Activated T-helper 1 cell treated with anti-CD3 and anti-CD28 coated beads, Interleukin-2, amount 50 U/mL, for 16 hours (primary cell): ENCODE results near the gene PCDH12.

Source experiments
- DNase-seq, 2 donors: peaks; one replicate each; pipeline ENCODE4 v3.0.0-alpha.2; 2020; ENCODE audit warnings: low read depth in 1 of 2, low spot score in 1 of 2

The PCDH12 gene

GRCh38 chr5:141910271-141910673 is 47.7 kb downstream of the PCDH12 start:
- DNase-seq: no peak

GRCh38 chr5:141909212-141909611 is 48.8 kb downstream of the PCDH12 start:
- no peak for DNase-seq

GRCh38 chr5:141908796-141909195 is 49.2 kb downstream of the PCDH12 start:
- no peak for DNase-seq

GRCh38 chr5:141906972-141907371 is 51.0 kb downstream of the PCDH12 start:
- no peak for DNase-seq

- DNase-seq: no peak
These were observed 51.5 kb downstream of the PCDH12 start for GRCh38 chr5:141906517-141906916.

- no peak for DNase-seq
These were observed 53.5 kb downstream of the PCDH12 start for GRCh38 chr5:141904551-141904950.

- no peak for DNase-seq
These were observed 54.7 kb downstream of the PCDH12 start for GRCh38 chr5:141903261-141903660.

- DNase-seq: no peak
These were observed 55.8 kb downstream of the PCDH12 start for GRCh38 chr5:141902015-141902814.

- DNase-seq: no peak
These were observed 59.5 kb downstream of the PCDH12 start for GRCh38 chr5:141898448-141899049.

GRCh38 chr5:141897425-141897824 is 60.6 kb downstream of the PCDH12 start:
- no peak for DNase-seq
